ENCODE data around the gene REPS2. TPM values are rescaled to one million over a fixed set of nuclear protein-coding genes. Genes with fewer than 3 reads are reported as not detected.
A peak's percentile ranks its signal among the peaks of the same experiment; 100 is the strongest.
"Not testable (repeated sequence)": the region's sequence is repeated elsewhere in the genome, so short reads cannot be mapped to it uniquely, and the experiment has no call there.

Gene REPS2
- total RNA-seq, 1 donor from 2014 or later = 5.2 TPM

DNA sequence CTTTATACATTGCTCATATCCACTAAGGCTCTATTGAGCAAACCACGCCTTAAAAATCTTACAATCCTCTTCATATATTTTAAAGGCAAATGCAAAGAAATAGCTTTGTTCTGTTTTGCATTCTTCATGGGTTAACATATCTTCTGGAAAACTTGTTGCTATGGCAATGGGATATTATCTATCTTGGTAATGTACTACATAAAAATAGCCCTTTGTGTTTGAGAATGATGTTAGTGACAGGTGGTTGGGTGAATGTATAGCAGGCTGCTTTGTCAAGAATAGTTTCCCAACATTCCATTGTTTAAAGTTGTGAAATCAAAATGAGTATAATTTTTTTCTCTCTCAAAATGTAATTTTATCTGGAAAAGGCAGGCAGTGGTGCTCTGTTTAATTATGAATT, 16.8 kb downstream of the REPS2 start:
- no peak for DNase-seq (ENCODE audit: low read depth in 2 of 2)

- not testable (repeated sequence) for DNase-seq (ENCODE audit: low read depth in 2 of 2)
Observed at GRCh38 chrX:16964976-16965375, 18.5 kb downstream of the REPS2 start.

DNA sequence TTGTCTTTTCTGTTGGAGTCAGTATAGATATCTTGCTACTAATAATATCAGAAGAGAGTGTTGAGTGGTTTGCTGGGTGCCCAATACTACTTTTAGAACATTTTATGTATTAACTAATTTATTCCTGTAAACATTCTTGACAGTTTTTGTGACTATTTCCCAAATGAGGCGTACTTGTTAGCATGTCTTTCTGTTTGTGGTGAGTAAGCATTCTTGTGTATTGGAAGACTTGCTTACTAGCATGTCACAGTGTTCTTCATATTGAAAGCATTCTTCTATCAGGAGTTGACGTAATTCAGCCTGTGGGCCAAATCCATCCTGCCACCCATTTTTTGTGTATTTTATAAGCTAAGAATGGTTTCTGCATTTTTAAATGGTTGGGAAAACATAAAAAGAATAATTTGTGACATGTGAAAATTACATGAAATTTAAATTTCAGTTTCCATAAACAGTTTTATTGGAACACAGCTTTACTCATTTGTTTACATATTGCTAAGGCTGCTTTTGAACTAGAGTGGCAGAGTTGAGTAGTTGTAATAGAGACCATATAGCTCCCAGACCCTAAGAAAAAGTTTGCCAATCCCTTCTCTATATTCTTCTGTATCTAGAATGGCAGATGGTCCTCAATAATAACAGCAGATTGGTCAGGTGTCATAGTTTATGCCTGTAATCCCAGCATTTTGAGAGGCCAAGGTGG, 20.4 kb downstream of the REPS2 start:
- no peak for DNase-seq (ENCODE audit: low read depth in 2 of 2)

DNA sequence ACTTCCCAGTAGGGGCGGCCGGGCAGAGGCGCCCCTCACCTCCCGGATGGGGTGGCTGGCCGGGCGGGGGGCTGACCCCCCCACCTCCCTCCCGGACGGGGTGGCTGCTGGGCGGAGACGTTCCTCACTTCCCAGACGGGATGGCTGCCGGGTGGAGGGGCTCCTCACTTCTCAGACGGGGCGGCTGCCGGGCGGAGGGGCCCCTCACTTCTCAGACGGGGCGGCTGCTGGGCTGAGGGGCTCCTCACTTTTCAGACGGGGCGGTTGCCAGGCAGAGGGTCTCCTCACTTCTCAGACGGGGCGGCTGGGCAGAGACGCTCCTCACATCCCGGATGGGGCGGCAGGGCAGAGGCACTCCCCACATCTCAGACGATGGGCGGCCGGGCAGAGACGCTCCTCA, 22.3 kb downstream of the REPS2 start:
- DNase-seq (ENCODE audit: low read depth in 2 of 2) = not testable (repeated sequence)

DNA sequence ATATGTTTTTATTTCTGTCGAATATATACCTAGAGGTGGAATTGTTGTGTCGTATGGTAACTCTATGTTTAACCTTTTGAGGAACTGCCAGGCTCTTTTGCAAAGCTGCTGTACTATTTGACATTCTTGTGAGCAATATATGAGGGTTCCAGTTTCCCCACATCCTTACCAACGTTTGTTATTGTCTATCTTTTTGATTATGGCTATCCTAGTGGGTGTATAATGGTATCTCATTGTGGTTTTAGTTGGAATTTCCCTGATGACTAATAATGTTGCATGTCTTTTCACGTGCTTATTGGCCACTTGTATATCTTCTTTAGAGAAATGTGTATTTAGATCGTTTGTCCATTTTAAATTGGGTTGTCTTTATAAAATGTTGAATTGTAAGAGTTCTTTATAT, 24.5 kb downstream of the REPS2 start:
- DNase-seq (ENCODE audit: low read depth in 2 of 2) = peak in 1 of 2 donors; percentile 6

GRCh38 chrX:16971694-16972093, 25.2 kb downstream of the REPS2 start:
- DNase-seq (ENCODE audit: low read depth in 2 of 2) = no peak

- DNase-seq (ENCODE audit: low read depth in 2 of 2) = no peak
Observed at GRCh38 chrX:16975233-16975632, 28.8 kb downstream of the REPS2 start.

GRCh38 chrX:16977771-16978170, 31.3 kb downstream of the REPS2 start:
- DNase-seq (ENCODE audit: low read depth in 2 of 2) = no peak

GRCh38 chrX:16978193-16978984, 31.9 kb downstream of the REPS2 start:
- DNase-seq (ENCODE audit: low read depth in 2 of 2) = no peak

DNA sequence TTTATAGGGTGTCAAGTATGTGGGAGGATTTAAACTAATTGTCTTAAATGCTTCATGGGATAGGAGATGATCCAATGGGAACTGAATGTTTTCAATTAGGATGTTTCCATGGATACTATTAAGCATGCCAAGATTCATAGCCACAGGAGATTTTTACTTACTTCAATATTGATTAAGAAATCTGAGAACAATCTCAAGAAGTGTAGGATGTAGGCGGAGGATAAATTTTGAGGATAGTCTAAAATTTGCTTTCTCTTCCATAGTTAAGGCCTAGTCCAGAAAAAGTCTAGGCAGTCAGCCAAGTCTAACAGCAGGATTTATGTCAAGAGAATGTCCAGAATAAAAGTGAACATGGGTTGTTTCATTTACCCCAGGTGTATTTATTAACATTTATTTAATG, 32.8 kb downstream of the REPS2 start:
- no peak for DNase-seq (ENCODE audit: low read depth in 2 of 2)

GRCh38 chrX:16981209-16981608, 34.8 kb downstream of the REPS2 start:
- DNase-seq (ENCODE audit: low read depth in 2 of 2) = no peak

DNA sequence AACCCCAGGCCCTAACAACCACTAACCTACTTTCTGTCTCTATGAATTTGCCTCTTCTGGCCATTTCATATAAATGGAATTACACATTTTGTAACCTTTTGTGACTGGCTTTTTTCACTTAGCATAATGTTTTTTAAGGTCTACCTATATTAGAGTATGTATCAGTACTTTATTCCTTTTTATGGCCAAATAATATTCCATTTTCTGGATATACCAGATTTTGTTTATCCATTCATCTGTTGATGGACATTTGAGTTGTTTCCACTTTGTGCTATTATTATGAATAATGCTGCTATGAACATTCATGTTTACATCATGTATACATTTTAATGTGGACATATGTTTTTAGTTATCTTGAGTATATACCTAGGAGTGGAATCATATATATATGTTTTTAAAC, 35.5 kb downstream of the REPS2 start:
- no peak for DNase-seq (ENCODE audit: low read depth in 2 of 2)

DNA sequence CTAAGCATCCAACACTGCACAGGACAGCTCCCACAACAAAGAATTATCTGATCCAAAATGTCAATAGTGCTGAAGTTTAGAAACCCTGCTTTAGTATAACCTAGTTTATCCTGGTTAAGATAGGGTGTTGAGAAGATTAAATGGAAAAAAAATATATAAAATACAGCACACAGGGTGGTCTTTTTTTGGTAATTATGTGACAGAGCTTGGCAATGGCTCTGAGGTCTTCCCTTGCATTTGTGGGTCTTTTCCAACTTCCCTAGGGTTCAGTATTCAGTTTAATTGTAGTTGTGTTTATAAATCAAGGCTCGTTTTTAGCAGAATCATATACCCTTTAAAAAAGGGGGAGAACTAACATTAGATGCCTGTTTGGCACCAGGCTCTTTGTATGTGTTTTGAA, 36.6 kb downstream of the REPS2 start:
- no peak for DNase-seq (ENCODE audit: low read depth in 2 of 2)

DNA sequence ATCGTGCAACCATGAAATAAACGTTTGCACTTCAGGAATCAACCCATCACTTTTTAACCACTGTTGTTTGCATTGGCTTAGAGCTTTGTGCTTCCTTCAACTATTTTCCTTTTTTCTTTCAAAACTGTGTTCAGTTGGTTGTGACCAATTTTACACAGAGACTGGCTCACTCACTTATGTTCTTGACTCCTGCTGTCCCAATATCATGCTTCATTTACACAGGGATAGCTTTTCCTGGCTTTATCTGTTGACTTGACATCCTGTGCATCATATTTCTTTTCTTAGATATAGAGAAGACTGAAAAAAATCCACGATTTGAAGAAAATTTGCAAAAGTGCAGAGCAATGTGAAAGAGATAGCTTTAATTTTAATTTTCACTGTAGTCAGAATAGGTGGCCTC, 38.8 kb downstream of the REPS2 start:
- no peak for DNase-seq (ENCODE audit: low read depth in 2 of 2)

- DNase-seq (ENCODE audit: low read depth in 2 of 2) = no peak
Observed at GRCh38 chrX:16986169-16986568, 39.7 kb downstream of the REPS2 start.

- DNase-seq (ENCODE audit: low read depth in 2 of 2) = no peak
Observed at GRCh38 chrX:16989750-16990149, 43.3 kb downstream of the REPS2 start.

DNA sequence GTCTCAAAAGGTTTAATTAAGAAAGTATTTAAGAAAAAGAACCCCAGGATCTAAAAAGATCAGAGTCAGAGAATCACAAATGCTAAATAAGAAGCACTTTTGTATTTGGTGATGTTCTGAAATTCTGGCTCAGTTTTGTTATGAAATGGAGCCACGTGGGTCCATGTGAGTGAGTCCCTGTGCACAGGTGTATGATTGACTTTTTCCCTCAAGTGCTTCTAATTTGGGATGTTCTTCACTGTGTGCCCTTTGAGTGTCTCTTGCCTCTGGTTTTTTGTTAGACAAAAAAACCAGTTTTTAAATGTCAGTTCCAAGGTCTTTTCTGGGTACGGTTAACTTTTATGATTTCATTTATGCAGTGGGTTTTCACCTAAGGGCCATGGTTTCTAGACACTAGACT, 44.4 kb downstream of the REPS2 start:
- no peak for DNase-seq (ENCODE audit: low read depth in 2 of 2)

DNA sequence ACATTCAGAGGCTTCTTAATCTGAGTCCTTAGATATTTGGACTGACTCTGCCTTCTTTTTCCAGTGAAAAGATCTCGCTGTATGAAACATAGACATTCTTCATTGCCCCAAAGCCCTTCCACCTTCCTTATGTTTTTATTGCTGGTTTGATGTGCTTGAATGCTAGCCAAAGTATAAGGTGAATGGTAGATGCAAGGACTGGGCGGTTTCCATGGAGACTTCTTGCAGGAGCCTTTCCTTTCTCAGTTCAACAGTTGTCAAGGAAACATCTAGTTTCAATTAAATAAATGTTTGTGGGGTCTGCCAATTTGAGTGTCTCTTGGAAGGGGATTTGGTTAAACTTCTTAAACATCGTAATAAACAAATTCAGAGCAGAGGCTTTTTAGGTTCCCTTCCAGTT, 46.0 kb downstream of the REPS2 start:
- DNase-seq (ENCODE audit: low read depth in 2 of 2) = no peak

DNA sequence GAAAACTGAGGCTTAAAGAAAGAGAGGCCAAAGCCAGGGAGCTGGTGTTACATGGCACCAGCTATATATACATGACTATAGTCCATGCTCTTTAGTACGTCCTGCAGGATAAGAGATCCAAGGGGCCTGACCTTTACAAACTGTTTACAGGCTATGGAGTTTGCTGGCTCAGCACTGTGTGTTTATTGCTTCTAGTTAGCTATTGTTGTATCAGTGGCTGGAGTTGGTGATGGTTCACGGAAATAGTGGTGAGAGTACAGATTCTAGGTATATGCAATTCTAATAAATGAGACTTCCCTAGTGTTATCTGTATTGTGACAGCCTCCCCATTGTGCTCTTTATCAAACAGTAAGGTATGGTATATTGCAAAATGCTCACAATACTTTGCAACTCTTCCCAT, 46.5 kb downstream of the REPS2 start:
- DNase-seq (ENCODE audit: low read depth in 2 of 2) = peak in 1 of 2 donors; percentile 28

GRCh38 chrX:16993791-16994318, 47.4 kb downstream of the REPS2 start:
- peak in 1 of 2 donors; percentile 3 for DNase-seq (ENCODE audit: low read depth in 2 of 2)

DNA sequence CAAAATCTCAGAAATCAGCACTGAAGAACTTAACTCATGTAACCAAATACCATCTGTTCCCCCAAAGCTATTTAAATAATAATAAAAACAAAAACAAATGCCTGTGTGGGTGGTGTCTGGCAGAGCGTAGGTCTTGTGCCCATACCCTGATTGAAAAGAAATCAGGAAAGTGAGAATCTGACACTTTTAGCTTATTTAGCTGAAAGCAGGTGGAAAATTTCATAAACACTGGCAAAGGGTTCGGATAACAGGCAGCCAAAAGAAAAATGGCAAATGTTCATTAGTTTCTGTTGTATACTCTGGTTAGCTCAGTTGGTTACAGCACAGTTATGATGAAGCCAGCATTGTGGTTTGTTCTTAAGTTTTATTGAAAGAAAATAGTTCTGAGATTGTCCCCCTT, 48.3 kb downstream of the REPS2 start:
- no peak for DNase-seq (ENCODE audit: low read depth in 2 of 2)

DNA sequence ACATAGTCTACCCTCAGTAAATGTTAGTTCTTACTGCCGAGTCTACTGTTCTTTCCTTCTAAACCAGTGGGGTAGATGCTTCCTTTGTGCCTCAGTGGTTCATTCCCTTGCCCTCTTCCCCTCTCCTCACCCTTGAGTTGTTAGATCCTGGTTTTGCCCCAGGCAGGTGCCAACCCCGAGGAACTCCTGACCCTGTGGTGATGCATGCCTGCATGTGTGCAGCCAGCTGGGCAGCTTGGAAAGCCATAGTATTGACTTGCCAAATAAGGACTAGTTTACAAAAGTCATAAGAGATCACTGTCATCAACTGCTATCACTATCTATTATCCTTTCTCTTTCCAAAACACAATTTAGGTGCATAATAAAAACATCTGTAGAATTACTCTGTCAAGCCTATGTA, 50.9 kb downstream of the REPS2 start:
- DNase-seq (ENCODE audit: low read depth in 2 of 2) = no peak

GRCh38 chrX:16999275-16999674, 52.8 kb downstream of the REPS2 start:
- no peak for DNase-seq (ENCODE audit: low read depth in 2 of 2)
